Colonic mucosa (tissue), 4 donors: ENCODE data around the gene ADAMTS3. TPM values are rescaled to one million over a fixed set of nuclear protein-coding genes. Genes with fewer than 3 reads are reported as not detected.

ENCODE experiments used
- DNase-seq: peaks from one replicate; pipeline ENCODE4 v3.0.0-alpha.2; 2020
- H3K27ac ChIP-seq: fragments of 200-600 bp; one replicate; pipeline ENCODE4 v1.8.0; 2021
- H3K27me3 ChIP-seq: fragments of 200-600 bp; one replicate; pipeline ENCODE4 v1.8.0; 2021
- H3K36me3 ChIP-seq: fragments of 200-600 bp; one replicate; pipeline ENCODE4 v1.8.0; 2021
- H3K4me1 ChIP-seq: fragments of 200-600 bp; one replicate; pipeline ENCODE4 v1.8.0; 2021; ENCODE audit warnings: mild to moderate bottlenecking
- H3K4me3 ChIP-seq: fragments of 200-600 bp; one replicate; pipeline ENCODE4 v1.8.0; 2021
- H3K9ac ChIP-seq, 2 donors: one replicate each; pipeline ENCODE4 v1.7.0; 2013; ENCODE audit warnings: control low read depth in 2 of 2, low read depth in 2 of 2, low read length in 2 of 2
- H3K9me3 ChIP-seq: fragments of 200-600 bp; one replicate; pipeline ENCODE4 v1.8.0; 2021
- intact Hi-C: fragments of 100-400 bp; cut with DNase I; formaldehyde crosslinking; loops from one replicate; pipeline ENCODE4 v1.14.1; 2022
- total RNA-seq, 2 donors: library from RNA; stranded (reverse); fragmentation: NEBNext Ultra II Directional in 1 of 2; extraction: Animal tissue kit (Norgen Biotek cat#: 25700) in 1 of 2; gene quantifications; one replicate each; pipeline ENCODE4 v1.2.1, GENCODE V29; 2021
- TF ChIP-seq, protein P1 (sequence below): fragments of 200-600 bp; IDR thresholded peaks from one replicate; pipeline ENCODE4 v1.8.0; 2022; ENCODE audit warnings: antibody characterized with exemption, mild to moderate bottlenecking
- donor health status: healthy.
- donor health status: DM: no; HTN: no; CAD: no.
- donor health status: DM: no; HTN: no; CAD: no.

ADAMTS3 gene
- total RNA-seq, 2 donors from 2014 or later = 0.15 to 0.29 TPM

DNA sequence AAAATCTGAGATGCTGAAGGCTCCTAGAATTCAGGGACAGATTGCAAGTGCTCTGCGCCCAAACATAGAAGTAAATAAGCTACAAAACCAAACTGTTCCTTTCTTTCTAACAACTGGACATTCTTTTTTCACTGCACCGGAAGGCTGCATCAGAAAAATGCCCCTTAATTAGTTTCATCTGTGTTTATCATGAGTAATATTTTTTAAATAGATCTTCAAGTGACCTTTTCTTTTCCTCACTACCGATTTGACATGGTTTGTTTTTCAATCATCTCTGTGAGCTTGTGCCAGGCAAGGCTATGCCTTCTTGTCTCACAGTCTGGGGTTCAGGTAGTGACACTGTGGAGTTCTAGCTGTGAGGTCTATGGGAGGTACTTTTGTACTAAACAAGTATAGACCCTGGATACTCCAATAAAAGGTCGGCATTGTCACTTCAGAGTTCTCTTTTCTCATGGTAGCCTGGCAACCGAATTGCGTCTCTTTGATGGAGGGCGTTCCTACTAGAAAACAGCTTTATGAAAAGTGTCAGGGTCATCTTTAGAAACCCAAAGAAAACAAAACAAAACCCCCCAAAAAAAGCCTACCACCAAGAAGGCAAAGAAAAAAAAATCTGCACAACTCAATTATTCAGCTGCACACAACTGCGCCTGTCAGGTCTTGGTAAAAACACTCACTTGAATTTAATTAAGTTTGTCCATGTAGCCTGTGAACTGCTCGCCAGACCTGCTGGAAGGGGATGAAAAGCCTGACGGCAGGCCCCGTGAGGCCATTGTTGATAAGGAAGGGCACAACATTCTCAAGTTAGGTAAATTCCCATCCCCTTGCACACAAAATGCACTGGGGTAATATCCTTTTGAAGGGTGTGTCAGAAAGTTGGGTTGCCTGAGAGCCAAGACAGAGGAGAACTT is 22.8 kb upstream of the ADAMTS3 start:
- intact Hi-C loops = no loop called here
- H3K27me3 ChIP-seq = no peaks in the 10 kb centered on the region
- no peak overlapping the region for H3K9ac ChIP-seq
- no peaks in the 10 kb centered on the region for H3K9me3 ChIP-seq
- no peak for DNase-seq
- no peaks in the 10 kb centered on the region for H3K4me1 ChIP-seq
- no peak overlapping the region for H3K27ac ChIP-seq
- no peak overlapping the region for H3K4me3 ChIP-seq
- H3K36me3 ChIP-seq = no peaks in the 10 kb centered on the region
- TF ChIP-seq, protein P1, sequence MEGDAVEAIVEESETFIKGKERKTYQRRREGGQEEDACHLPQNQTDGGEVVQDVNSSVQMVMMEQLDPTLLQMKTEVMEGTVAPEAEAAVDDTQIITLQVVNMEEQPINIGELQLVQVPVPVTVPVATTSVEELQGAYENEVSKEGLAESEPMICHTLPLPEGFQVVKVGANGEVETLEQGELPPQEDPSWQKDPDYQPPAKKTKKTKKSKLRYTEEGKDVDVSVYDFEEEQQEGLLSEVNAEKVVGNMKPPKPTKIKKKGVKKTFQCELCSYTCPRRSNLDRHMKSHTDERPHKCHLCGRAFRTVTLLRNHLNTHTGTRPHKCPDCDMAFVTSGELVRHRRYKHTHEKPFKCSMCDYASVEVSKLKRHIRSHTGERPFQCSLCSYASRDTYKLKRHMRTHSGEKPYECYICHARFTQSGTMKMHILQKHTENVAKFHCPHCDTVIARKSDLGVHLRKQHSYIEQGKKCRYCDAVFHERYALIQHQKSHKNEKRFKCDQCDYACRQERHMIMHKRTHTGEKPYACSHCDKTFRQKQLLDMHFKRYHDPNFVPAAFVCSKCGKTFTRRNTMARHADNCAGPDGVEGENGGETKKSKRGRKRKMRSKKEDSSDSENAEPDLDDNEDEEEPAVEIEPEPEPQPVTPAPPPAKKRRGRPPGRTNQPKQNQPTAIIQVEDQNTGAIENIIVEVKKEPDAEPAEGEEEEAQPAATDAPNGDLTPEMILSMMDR = no peak

DNA sequence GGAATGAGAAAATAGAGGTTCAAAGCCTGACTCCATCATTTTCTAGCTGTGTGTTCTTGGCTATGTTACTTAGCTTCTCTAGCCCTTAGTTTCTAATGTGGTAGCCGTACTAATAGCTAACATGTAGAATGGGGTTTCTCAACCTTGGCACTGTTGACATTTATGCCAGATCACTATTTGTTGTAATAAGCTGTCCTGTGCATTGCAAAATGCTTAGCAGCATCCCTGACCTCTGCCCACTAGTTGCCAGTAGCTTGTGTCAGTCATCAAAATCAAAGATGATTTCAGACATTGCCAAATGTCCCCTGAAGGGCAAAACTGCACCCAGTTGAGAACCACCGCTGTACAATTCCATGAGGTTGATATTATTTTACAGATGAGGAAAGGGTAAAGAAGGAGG is 18.3 kb upstream of the ADAMTS3 start:
- Histone ChIP-seq H3K9me3 (no peaks in the 10 kb centered on the region), H3K4me1 (no peaks in the 10 kb centered on the region), H3K27ac (no peak overlapping the region), H3K27me3 (no peaks in the 10 kb centered on the region), H3K9ac (no peak overlapping the region), H3K4me3 (no peak overlapping the region), H3K36me3 (no peaks in the 10 kb centered on the region)
- no peak for DNase-seq
- intact Hi-C loops = no loop called here
- TF ChIP-seq, protein P1 = no peak

DNA sequence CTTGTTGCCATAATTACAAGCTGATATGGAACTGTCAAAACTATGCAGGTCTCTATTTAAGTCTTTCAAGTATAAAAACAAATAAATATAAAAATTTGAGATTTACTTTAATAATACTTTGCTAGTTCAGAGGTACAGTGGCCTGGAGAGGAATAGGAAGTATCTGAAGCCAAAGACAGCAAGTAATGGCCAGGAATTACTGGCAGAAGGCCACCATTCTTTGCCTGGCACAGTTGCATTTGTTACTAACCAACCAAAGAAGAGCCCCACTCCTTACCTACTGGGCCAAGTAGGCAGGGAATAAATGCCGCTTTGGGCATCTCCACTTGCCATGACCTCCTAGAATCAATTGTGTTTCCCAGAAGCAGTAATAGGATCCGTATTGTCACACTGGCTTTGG is 13.8 kb upstream of the ADAMTS3 start:
- no peaks in the 10 kb centered on the region for H3K36me3 ChIP-seq
- TF ChIP-seq, protein P1 = no peak
- H3K4me1 ChIP-seq = no peaks in the 10 kb centered on the region
- no peaks in the 10 kb centered on the region for H3K9me3 ChIP-seq
- DNase-seq = no peak
- no peak overlapping the region for H3K9ac ChIP-seq
- intact Hi-C loops = no loop called here
- no peaks in the 10 kb centered on the region for H3K27me3 ChIP-seq
- no peak overlapping the region for H3K27ac ChIP-seq
- no peak overlapping the region for H3K4me3 ChIP-seq

DNA sequence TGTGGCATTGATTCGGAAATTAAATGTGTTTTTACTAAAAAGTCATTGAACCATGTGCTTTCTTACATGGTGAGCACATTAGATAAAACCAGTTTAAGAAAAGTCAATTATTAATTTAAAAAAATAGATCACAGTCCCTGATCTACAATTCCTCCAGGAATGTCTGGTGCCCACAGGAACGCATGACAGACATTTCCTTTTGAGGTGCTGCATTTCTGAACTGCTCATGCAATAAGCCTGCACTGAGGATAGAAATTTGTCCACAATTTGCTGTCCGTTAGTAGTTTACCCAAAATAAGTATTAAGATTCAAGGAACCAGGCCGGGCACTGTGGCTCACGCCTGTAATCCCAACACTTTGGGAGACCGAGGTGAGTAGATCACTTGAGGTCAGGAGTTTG is 8.2 kb upstream of the ADAMTS3 start:
- Histone ChIP-seq H3K27me3 (no peaks in the 10 kb centered on the region), H3K9ac (no peak overlapping the region), H3K4me3 (no peak overlapping the region), H3K27ac (no peak overlapping the region), H3K4me1 (no peaks in the 10 kb centered on the region), H3K36me3 (no peaks in the 10 kb centered on the region), H3K9me3 (no peaks in the 10 kb centered on the region)
- TF ChIP-seq, protein P1 = no peak
- DNase-seq = no peak
- intact Hi-C loops = no loop called here

DNA sequence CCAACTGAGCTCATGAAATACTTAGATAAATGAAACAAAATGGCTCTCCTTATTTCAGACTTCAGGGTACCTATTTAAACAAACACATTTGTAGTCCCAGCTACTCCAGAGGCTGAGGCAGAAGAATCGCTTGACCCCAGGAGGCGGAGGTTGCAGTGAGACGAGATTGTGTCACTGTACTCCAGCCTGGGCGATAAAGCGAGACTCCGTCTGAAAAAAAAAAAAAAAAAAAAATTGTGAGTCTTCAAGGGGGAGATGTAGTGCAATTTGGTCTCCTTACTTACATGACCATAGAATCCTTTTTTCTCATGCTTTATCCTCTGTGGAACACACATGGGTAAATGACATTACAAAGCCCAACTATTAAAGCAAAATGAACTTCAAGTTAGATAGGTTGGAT is 2.3 kb upstream of the ADAMTS3 start:
- intact Hi-C loops = no loop called here
- H3K4me1 ChIP-seq = no peaks in the 10 kb centered on the region
- peaks cover 9% of the 10 kb centered on the region for H3K27me3 ChIP-seq
- TF ChIP-seq, protein P1 = no peak
- no peak overlapping the region for H3K4me3 ChIP-seq
- no peaks in the 10 kb centered on the region for H3K36me3 ChIP-seq
- no peaks in the 10 kb centered on the region for H3K9me3 ChIP-seq
- H3K9ac ChIP-seq = no peak overlapping the region
- H3K27ac ChIP-seq = no peak overlapping the region
- DNase-seq = no peak
